ENCODE results near the gene ZBP1. TPM values are rescaled to one million over a fixed set of nuclear protein-coding genes. Genes with fewer than 3 reads are reported as not detected.

The ZBP1 gene
- polyA plus RNA-seq, 1 of the 3 experiments (the other 2 are of a cell fraction), result not detected

DNA sequence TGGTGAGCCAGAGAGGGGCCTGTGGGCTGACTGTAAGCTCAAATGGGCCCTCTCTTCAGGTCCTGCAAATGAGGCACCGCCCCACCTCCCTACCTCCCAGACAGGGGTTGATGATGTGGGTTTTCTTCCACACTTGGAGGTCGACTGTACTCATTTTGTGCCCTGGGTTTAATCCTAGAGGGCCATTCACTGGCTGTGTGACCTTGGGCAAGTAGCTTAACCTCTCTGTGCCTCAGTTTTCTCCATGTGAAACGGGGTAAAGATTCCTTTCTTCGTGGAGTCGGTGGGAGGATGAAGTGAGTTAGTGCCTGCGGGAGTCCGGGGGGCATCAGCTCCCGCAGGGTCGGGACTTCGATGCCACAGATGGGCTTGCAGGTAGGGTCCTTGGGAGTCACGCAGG is 23.9 kb downstream of the ZBP1 start:
- ChIA-PET CTCF (interaction anchor here (0.6 to 21.1 kb wide), 53 partner anchors 8 to 1859 kb away, joined by 3 to 403 read pairs (median 4); partner anchors contain the start of genes PMEPA1 and ZBP1), POLR2A (interaction anchor here (0.6 kb wide), 1 partner anchor 75 kb away, joined by 3 read pairs; no protein-coding TSS in a partner anchor)
- no peak overlapping the region for H3K9ac ChIP-seq
- H3K9me3 ChIP-seq, result no peaks in the 10 kb centered on the region
- WGBS (ENCODE audit: low lambda C conversion rate), result 17% methylated on average over 11 of the region's 11 CpGs
- H3K4me3 ChIP-seq (ENCODE audit: low read depth in 2 of 2, low read length in 1 of 2), result no peak overlapping the region; a peak in 1 of 4 replicates
- H3K4me1 ChIP-seq (ENCODE audit: control insufficient read depth in 1 of 2, insufficient read depth in 2 of 2, low read depth in 1 of 2, low read length in 1 of 2), result peaks cover 0 to 9% of the 10 kb centered on the region in 2 experiments; a peak in 1 of 4 replicates
- H3K27me3 ChIP-seq (ENCODE audit: insufficient read depth), result no peaks in the 10 kb centered on the region
- no peaks in the 10 kb centered on the region for H3K36me3 ChIP-seq (replicated peaks in 1 of 2; ENCODE audit: control insufficient read depth in 1 of 2, insufficient read depth in 2 of 2, low read length in 1 of 2)
- no peak for DNase-seq
- no peak for TF ChIP-seq ELF1 (IDR thresholded peaks at IDR 0.05)
- H3K9me2 ChIP-seq, result no peaks in the 10 kb centered on the region
- H2AFZ ChIP-seq (ENCODE audit: low read depth), result no peak overlapping the region
- no peak overlapping the region for H3K27ac ChIP-seq (ENCODE audit: low read depth in 2 of 2, low read length in 1 of 2)
- H4K20me1 ChIP-seq (ENCODE audit: insufficient read depth), result no peaks in the 10 kb centered on the region
- no peaks in the 10 kb centered on the region for H3K79me2 ChIP-seq (ENCODE audit: insufficient read depth)
- H3K4me2 ChIP-seq, result no peak overlapping the region
- H3F3A ChIP-seq (replicated peaks; ENCODE audit: insufficient read depth), result peaks cover 4% of the 10 kb centered on the region

GRCh38 chr20:57595041-57596030 is 24.9 kb downstream of the ZBP1 start:
- no peak for TF ChIP-seq SIN3A (IDR thresholded peaks at IDR 0.05; ENCODE audit: borderline replicate concordance, low read depth, low read length)
- no peak for TF ChIP-seq FOXM1 (IDR thresholded peaks at IDR 0.05; ENCODE audit: low read depth)
- TF ChIP-seq, protein P1, sequence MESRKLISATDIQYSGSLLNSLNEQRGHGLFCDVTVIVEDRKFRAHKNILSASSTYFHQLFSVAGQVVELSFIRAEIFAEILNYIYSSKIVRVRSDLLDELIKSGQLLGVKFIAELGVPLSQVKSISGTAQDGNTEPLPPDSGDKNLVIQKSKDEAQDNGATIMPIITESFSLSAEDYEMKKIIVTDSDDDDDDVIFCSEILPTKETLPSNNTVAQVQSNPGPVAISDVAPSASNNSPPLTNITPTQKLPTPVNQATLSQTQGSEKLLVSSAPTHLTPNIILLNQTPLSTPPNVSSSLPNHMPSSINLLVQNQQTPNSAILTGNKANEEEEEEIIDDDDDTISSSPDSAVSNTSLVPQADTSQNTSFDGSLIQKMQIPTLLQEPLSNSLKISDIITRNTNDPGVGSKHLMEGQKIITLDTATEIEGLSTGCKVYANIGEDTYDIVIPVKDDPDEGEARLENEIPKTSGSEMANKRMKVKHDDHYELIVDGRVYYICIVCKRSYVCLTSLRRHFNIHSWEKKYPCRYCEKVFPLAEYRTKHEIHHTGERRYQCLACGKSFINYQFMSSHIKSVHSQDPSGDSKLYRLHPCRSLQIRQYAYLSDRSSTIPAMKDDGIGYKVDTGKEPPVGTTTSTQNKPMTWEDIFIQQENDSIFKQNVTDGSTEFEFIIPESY (IDR thresholded peaks at IDR 0.05; ENCODE audit: borderline replicate concordance, low read depth), result no peak
- TF ChIP-seq FOSL2 (IDR thresholded peaks at IDR 0.05; ENCODE audit: borderline replicate concordance, low read depth), result no peak
- no peak for TF ChIP-seq RCOR1 (IDR thresholded peaks at IDR 0.05; ENCODE audit: low read length)
- TF ChIP-seq EZH2phosphoT487 (IDR thresholded peaks at IDR 0.05; ENCODE audit: borderline replicate concordance, low read depth), result no peak
- TF ChIP-seq TAF1 (IDR thresholded peaks at IDR 0.05; ENCODE audit: borderline replicate concordance, low read depth, low read length), result no peak
- TF ChIP-seq, protein P2, sequence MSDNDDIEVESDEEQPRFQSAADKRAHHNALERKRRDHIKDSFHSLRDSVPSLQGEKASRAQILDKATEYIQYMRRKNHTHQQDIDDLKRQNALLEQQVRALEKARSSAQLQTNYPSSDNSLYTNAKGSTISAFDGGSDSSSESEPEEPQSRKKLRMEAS (IDR thresholded peaks at IDR 0.05; ENCODE audit: low read depth), result no peak
- TF ChIP-seq FOXJ3 (CRISPR knock-in tag; IDR thresholded peaks at IDR 0.05), result no peak
- TF ChIP-seq GATA2 (CRISPR knock-in tag; IDR thresholded peaks at IDR 0.05), result no peak
- TF ChIP-seq, protein P3, sequence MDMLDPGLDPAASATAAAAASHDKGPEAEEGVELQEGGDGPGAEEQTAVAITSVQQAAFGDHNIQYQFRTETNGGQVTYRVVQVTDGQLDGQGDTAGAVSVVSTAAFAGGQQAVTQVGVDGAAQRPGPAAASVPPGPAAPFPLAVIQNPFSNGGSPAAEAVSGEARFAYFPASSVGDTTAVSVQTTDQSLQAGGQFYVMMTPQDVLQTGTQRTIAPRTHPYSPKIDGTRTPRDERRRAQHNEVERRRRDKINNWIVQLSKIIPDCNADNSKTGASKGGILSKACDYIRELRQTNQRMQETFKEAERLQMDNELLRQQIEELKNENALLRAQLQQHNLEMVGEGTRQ (IDR thresholded peaks at IDR 0.05; ENCODE audit: borderline replicate concordance, low read depth, low read length), result no peak
- H3K4me2 ChIP-seq, result no peak overlapping the region
- no peaks in the 10 kb centered on the region for H3K9me2 ChIP-seq
- POLR2A ChIA-PET, result no interaction called here
- H3K79me2 ChIP-seq (ENCODE audit: insufficient read depth), result no peaks in the 10 kb centered on the region
- H3F3A ChIP-seq (replicated peaks; ENCODE audit: insufficient read depth), result peaks cover 4% of the 10 kb centered on the region
- no peak overlapping the region for H2AFZ ChIP-seq (ENCODE audit: low read depth)
- no peak overlapping the region for H3K9ac ChIP-seq
- no peaks in the 10 kb centered on the region for H4K20me1 ChIP-seq (ENCODE audit: insufficient read depth)
- no peak overlapping the region for H3K27ac ChIP-seq (ENCODE audit: low read depth in 2 of 2, low read length in 1 of 2)
- H3K36me3 ChIP-seq (replicated peaks in 1 of 2; ENCODE audit: control insufficient read depth in 1 of 2, insufficient read depth in 2 of 2, low read length in 1 of 2), result no peaks in the 10 kb centered on the region
- H3K4me3 ChIP-seq (ENCODE audit: low read depth in 2 of 2, low read length in 1 of 2), result no peak overlapping the region
- peaks cover 0 to 9% of the 10 kb centered on the region in 2 experiments; a peak in 1 of 4 replicates for H3K4me1 ChIP-seq (ENCODE audit: control insufficient read depth in 1 of 2, insufficient read depth in 2 of 2, low read depth in 1 of 2, low read length in 1 of 2)
- 68% methylated on average over 10 of the region's 25 CpGs for whole genome bisulfite sequencing (ENCODE audit: low lambda C conversion rate)
- no peak for DNase-seq
- H3K9me3 ChIP-seq, result no peaks in the 10 kb centered on the region
- CTCF ChIA-PET, result interaction anchor here (0.6 to 21.1 kb wide), 47 partner anchors 8 to 1172 kb away, joined by 3 to 403 read pairs (median 4); partner anchors contain the start of gene ZBP1
- no peaks in the 10 kb centered on the region for H3K27me3 ChIP-seq (ENCODE audit: insufficient read depth)
